Thoracic aorta (tissue), 2 donors: ENCODE measurements around the gene LILRB4. TPM values are rescaled to one million over a fixed set of nuclear protein-coding genes. Genes with fewer than 3 reads are reported as not detected.
"Not testable (repeated sequence)": the region's sequence is repeated elsewhere in the genome, so short reads cannot be mapped to it uniquely, and the experiment has no call there.

Source experiments
- ATAC-seq: fragments of 150-250 bp; one replicate; pipeline ENCODE4 v1.8.0; 2017; ENCODE audit warnings: low read depth; ENCODE audit not compliant: insufficient number of reproducible peaks, low FRiP score
- DNase-seq: peaks from one replicate; pipeline ENCODE4 v3.0.0-alpha.2; 2020; ENCODE audit warnings: low spot score
- H3K27ac ChIP-seq, 2 donors: fragments of 200-600 bp; sonication (generic); 1 replicate in 1 of 2; 2 replicates in 1 of 2; pipeline ENCODE4 v1.5.1; 2016; ENCODE audit warnings: mild to moderate bottlenecking in 2 of 2, moderate library complexity in 2 of 2
- H3K27me3 ChIP-seq: fragments of 200-600 bp; sonication (generic); replicated peaks from 2 replicates; pipeline ENCODE4 v1.6.0; 2016; ENCODE audit warnings: mild to moderate bottlenecking; ENCODE audit not compliant: insufficient read depth
- H3K36me3 ChIP-seq: fragments of 200-600 bp; sonication (generic); one replicate; pipeline ENCODE4 v1.5.1; 2016
- H3K4me1 ChIP-seq, 2 donors: fragments of 200-600 bp; sonication (generic); 1 replicate in 1 of 2; 2 replicates in 1 of 2; pipeline versions ENCODE4 v1.5.1 to v1.6.0; 2016; ENCODE audit warnings: low read depth in 2 of 2, mild to moderate bottlenecking in 1 of 2; ENCODE audit not compliant: control insufficient read depth in 1 of 2
- H3K4me3 ChIP-seq: fragments of 200-600 bp; sonication (generic); 2 replicates; pipeline ENCODE4 v1.5.1; 2016; ENCODE audit warnings: mild to moderate bottlenecking
- H3K9me3 ChIP-seq: fragments of 200-600 bp; sonication (generic); 2 replicates; pipeline ENCODE4 v1.5.1; 2016
- total RNA-seq, 2 donors: library from RNA; depleted of rRNA; stranded (reverse); fragments of >200 nt; gene quantifications; one replicate each; pipeline versions ENCODE4 v1.1.0 to v1.2.3, GENCODE V29; 2016
- TF ChIP-seq, protein P1 (sequence below): fragments of 200-600 bp; sonication (generic); IDR thresholded peaks from one replicate; pipeline ENCODE4 v1.5.1; 2019; ENCODE audit warnings: antibody characterized with exemption

Gene LILRB4
- total RNA-seq, 2 donors from 2014 or later: 8.5 to 22.5 TPM

DNA sequence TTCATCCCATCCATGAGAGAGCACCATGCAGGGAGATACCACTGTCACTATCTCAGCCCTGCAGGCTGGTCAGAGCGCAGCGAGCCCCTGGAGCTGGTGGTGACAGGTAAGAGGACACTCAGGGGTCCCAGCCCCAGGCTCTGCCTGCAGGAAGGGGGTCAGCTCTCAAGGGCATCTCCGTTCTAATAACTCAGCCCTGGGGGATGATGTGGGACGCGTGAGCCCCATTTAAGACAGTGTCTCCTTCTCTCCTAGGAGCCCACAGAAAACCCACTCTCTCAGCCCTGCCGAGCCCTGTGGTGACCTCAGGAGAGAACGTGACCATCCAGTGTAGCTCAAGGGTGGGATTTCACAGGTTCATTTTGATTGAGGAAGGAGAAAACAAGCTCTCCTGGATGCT, 46.0 kb downstream of the LILRB4 start:
- no peak overlapping the region for H3K27ac ChIP-seq
- DNase-seq (no peak), ATAC-seq (no peak)
- no peaks in the 10 kb centered on the region for H3K9me3 ChIP-seq
- no peaks in the 10 kb centered on the region for H3K36me3 ChIP-seq
- no peaks in the 10 kb centered on the region for H3K27me3 ChIP-seq
- TF ChIP-seq, protein P1, sequence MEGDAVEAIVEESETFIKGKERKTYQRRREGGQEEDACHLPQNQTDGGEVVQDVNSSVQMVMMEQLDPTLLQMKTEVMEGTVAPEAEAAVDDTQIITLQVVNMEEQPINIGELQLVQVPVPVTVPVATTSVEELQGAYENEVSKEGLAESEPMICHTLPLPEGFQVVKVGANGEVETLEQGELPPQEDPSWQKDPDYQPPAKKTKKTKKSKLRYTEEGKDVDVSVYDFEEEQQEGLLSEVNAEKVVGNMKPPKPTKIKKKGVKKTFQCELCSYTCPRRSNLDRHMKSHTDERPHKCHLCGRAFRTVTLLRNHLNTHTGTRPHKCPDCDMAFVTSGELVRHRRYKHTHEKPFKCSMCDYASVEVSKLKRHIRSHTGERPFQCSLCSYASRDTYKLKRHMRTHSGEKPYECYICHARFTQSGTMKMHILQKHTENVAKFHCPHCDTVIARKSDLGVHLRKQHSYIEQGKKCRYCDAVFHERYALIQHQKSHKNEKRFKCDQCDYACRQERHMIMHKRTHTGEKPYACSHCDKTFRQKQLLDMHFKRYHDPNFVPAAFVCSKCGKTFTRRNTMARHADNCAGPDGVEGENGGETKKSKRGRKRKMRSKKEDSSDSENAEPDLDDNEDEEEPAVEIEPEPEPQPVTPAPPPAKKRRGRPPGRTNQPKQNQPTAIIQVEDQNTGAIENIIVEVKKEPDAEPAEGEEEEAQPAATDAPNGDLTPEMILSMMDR: no peak
- H3K4me3 ChIP-seq: no peak overlapping the region
- H3K4me1 ChIP-seq: no peaks in the 10 kb centered on the region

DNA sequence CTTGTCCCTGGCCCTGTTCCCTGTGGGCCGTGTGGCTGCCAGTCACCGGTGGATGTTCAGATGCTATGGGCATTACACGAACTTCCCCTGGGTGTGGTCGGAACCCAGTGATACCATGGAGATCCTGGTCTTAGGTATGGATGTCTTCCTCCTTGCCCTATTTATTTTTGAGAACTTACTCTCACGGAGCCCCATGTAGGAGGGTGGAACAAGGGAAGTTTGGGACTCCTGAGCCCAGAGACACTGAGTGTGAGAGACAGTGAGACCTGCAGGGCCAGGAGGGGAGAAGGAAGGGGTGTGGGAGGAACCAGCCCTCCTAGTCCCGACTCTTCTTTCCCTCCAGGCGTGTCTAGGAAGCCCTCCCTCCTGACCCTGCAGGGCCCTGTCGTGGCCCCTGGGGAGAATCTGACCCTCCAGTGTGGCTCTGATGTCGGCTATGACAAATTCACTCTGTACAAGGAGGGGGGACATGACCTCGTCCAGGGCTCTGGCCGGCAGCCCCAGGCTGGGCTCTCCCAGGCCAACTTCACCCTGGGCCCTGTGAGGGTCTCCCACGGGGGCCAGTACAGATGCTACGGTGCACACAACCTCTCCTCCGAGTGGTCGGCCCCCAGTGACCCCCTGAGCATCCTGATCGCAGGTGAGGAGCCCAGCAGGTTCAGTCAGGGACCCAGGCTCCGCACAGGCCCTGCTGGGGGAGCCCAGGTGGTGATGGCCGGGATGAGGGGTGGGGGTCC, 46.6 kb downstream of the LILRB4 start:
- Histone ChIP-seq H3K9me3 (no peaks in the 10 kb centered on the region), H3K36me3 (no peaks in the 10 kb centered on the region), H3K4me3 (no peak overlapping the region), H3K27ac (no peak overlapping the region), H3K4me1 (no peaks in the 10 kb centered on the region), H3K27me3 (no peaks in the 10 kb centered on the region)
- TF ChIP-seq, protein P1: no peak
- ATAC-seq (no peak), DNase-seq (no peak)

DNA sequence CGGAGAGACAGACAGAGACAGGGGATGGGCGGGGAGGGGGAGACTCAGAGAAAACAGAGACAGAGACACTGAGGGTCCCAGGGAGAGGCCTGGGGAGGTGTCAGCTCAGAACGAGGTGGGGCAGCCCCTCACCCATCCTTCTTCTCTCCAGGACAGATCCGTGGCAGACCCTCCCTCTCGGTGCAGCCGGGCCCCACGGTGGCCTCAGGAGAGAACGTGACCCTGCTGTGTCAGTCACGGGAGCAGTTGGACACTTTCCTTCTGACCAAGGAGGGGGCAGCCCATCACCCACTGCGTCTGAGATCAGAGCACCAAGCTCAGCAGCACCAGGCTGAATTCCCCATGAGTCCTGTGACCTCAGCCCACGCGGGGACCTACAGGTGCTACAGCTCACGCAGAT, 47.2 kb downstream of the LILRB4 start:
- not testable (repeated sequence) for ATAC-seq, H3K27ac ChIP-seq, H3K4me1 ChIP-seq, H3K27me3 ChIP-seq, H3K36me3 ChIP-seq, H3K4me3 ChIP-seq, H3K9me3 ChIP-seq, DNase-seq

Other genes with a start within 250 kb of the LILRB4 start
- gene TTYH1, start 247.5 kb upstream of the LILRB4 start, total RNA-seq: not detected
- 100 to 1,000 TPM; 282 to 305 TPM for gene LENG8, start 213.8 kb upstream of the LILRB4 start, total RNA-seq
- gene LENG9, start 199.2 kb upstream of the LILRB4 start, total RNA-seq: 10 to 100 TPM in 1 of 2 donors, 1 to 10 TPM in 1; 8.5 to 14.4 TPM
- gene CDC42EP5, start 189.7 kb upstream of the LILRB4 start, total RNA-seq: 10 to 100 TPM; 41.2 to 55.9 TPM
- gene LAIR2, start 160.2 kb upstream of the LILRB4 start, total RNA-seq: not detected
- 1 to 10 TPM in 1 of 2 donors, under 1 TPM in 1; 0.68 to 3.1 TPM for gene LILRA2, start 89.2 kb upstream of the LILRB4 start, total RNA-seq
- gene LILRA1, start 69.4 kb upstream of the LILRB4 start, total RNA-seq: 1 to 10 TPM; 2.7 to 3.0 TPM
- 10 to 100 TPM in 1 of 2 donors, 1 to 10 TPM in 1; 7.9 to 10.0 TPM for gene LILRB1, start 32.5 kb upstream of the LILRB4 start, total RNA-seq
- gene KIR3DL3, start 61.5 kb downstream of the LILRB4 start, total RNA-seq: not detected
- gene KIR2DL3, start 75.5 kb downstream of the LILRB4 start, total RNA-seq: not detected
- gene KIR2DL1, start 106.8 kb downstream of the LILRB4 start, total RNA-seq: not detected
- gene KIR2DL4, start 140.6 kb downstream of the LILRB4 start, total RNA-seq: under 1 TPM in 1 of 2 donors, not detected in 1; 0.54 TPM
- not detected for gene KIR3DL1, start 153.5 kb downstream of the LILRB4 start, total RNA-seq
- gene KIR2DS4, start 169.7 kb downstream of the LILRB4 start, total RNA-seq: not detected
- gene KIR3DL2, start 187.5 kb downstream of the LILRB4 start, total RNA-seq: not detected
- gene FCAR, start 211.2 kb downstream of the LILRB4 start, total RNA-seq: 1 to 10 TPM in 1 of 2 donors, under 1 TPM in 1; 0.68 to 7.1 TPM
- 1 to 10 TPM in 1 of 2 donors, not detected in 1; 2.2 TPM for gene NCR1, start 243.2 kb downstream of the LILRB4 start, total RNA-seq